Upper lobe of left lung (tissue), 6 donors: ENCODE results near the gene LMTK2. TPM values are rescaled to one million over a fixed set of nuclear protein-coding genes. Genes with fewer than 3 reads are reported as not detected.
A peak's percentile ranks its signal among the peaks of the same experiment; 100 is the strongest.

Experiments used
- ATAC-seq, 2 donors: fragments of 200-7000 bp; cut with Tn5 transposase; one replicate each; pipeline ENCODE4 v1.9.1; 2022; ENCODE audit warnings: mild to moderate bottlenecking in 2 of 2, moderate library complexity in 2 of 2; ENCODE audit not compliant: low FRiP score in 2 of 2
- DNase-seq, 2 donors: peaks; one replicate each; pipeline ENCODE4 v3.0.0-alpha.2; 2019 to 2020
- H3K27ac ChIP-seq, 4 donors: fragments of 200-600 bp; sonication (generic); one replicate each; pipeline ENCODE4 v1.5.1; 2016 to 2019
- H3K27me3 ChIP-seq, 4 donors: fragments of 200-600 bp; sonication (generic); one replicate each; pipeline ENCODE4 v1.5.1; 2017 to 2019
- H3K36me3 ChIP-seq, 4 donors: fragments of 200-600 bp; sonication (generic); one replicate each; pipeline ENCODE4 v1.5.1; 2016 to 2019
- H3K4me1 ChIP-seq, 4 donors: fragments of 200-600 bp; sonication (generic); one replicate each; pipeline ENCODE4 v1.5.1; 2018 to 2019
- H3K4me3 ChIP-seq, 4 donors: fragments of 200-600 bp; sonication (generic); one replicate each; pipeline ENCODE4 v1.5.1; 2017 to 2019; ENCODE audit warnings: mild to moderate bottlenecking in 2 of 4, moderate library complexity in 1 of 4
- H3K9me3 ChIP-seq, 4 donors: fragments of 200-600 bp; sonication (generic); one replicate each; pipeline ENCODE4 v1.5.1; 2018 to 2019
- EP300 ChIP-seq, 4 donors: sonication (generic); formaldehyde crosslinking; IDR thresholded peaks; one replicate each; pipeline ENCODE4 v1.5.1; 2017; ENCODE audit warnings: antibody characterized with exemption in 4 of 4, control low read depth in 2 of 4
- POLR2A ChIP-seq, 4 donors: fragments of 450-650 bp; IDR thresholded peaks; one replicate each; pipeline ENCODE4 v1.5.1; 2016 to 2017; ENCODE audit warnings: antibody characterized with exemption in 4 of 4, mild to moderate bottlenecking in 2 of 4
- POLR2AphosphoS5 ChIP-seq, 2 donors: sonication (generic); formaldehyde crosslinking; IDR thresholded peaks; one replicate each; pipeline ENCODE4 v1.5.1; 2017; ENCODE audit warnings: antibody characterized with exemption in 2 of 2
- WGBS, 2 donors: methylation state at CpG; one replicate each; pipeline ENCODE4 v1.1.5; 2017 to 2018; 5-methylcytosine and 5-hydroxymethylcytosine counted together
- total RNA-seq, 6 donors: library from RNA; depleted of rRNA in 4 of 6; stranded (reverse); fragments of >200 nt in 4 of 6; gene quantifications; one replicate each; pipeline versions ENCODE4 v1.1.0 to v1.2.1, GENCODE V29; 2016 to 2021
- TF ChIP-seq, protein P1 (sequence below), 6 experiments: fragments of 450-650 bp in 4 of 6; fragments of 200-600 bp in 2 of 6; sonication (generic) in 2 of 6; IDR thresholded peaks; one replicate each; pipeline ENCODE4 v1.5.1; 2016 to 2019; ENCODE audit warnings: antibody characterized with exemption in 6 of 6
- donor health status: DM: no; HTN: no; CAD: no; lungs with moderate emphysema.
- donor health status: DM: no; HTN: yes; CAD: no; lungs with severe emphysema.

LMTK2 gene
- total RNA-seq, 6 donors from 2014 or later, result 27.6 to 65.8 (median 37.5) TPM

DNA sequence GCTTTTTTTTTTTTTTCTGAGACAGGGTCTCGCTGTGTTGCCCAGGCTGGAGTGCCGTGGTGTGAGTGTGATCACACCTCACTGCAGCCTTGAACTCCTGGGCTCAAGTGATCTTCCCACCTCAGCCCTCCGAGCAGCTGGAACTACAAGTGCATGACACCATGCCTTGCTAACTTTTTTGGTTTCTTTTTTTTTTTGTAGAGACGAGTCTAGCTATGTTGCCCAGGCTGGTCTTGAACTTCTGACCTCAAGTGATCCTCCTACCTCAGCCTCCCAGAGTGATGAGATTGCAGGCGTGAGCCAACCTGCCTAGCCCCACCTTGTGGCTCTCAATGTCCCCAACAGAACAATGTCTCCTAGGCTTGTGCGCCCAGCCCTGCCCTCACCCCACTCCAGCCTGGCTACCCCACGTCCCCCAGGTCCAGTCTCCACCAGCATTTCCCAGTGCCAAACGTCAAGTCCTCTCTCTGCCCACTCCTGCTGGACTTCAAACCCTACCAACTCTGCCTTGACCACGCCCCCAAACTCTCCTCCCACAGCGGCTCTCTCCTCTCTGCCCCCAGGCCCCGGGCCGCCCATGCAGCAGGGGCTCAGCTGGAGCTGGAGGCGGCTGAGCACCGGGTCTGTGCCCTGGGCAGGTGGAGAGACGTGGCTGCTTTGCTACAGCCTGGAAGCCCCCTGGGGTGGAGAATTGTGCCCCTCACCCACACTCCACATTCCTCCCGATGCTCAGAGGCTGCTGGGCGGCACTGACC, 123.5 kb downstream of the LMTK2 start:
- Histone ChIP-seq H3K9me3 (no peaks in the 10 kb centered on the region), H3K4me1 (no peaks in the 10 kb centered on the region), H3K27ac (no peak overlapping the region), H3K4me3 (no peak overlapping the region), H3K36me3 (peaks cover 3 to 91% (median 64%) of the 10 kb centered on the region in 4 donors), H3K27me3 (no peaks in the 10 kb centered on the region)
- WGBS, 2 donors, result 92% methylated on average over 12 to 17 of the region's 17 CpGs
- TF ChIP-seq EP300 (IDR thresholded peaks at IDR 0.05) (no peak), POLR2AphosphoS5 (IDR thresholded peaks at IDR 0.05) (no peak), POLR2A (IDR thresholded peaks at IDR 0.05) (no peak)
- TF ChIP-seq, protein P1, sequence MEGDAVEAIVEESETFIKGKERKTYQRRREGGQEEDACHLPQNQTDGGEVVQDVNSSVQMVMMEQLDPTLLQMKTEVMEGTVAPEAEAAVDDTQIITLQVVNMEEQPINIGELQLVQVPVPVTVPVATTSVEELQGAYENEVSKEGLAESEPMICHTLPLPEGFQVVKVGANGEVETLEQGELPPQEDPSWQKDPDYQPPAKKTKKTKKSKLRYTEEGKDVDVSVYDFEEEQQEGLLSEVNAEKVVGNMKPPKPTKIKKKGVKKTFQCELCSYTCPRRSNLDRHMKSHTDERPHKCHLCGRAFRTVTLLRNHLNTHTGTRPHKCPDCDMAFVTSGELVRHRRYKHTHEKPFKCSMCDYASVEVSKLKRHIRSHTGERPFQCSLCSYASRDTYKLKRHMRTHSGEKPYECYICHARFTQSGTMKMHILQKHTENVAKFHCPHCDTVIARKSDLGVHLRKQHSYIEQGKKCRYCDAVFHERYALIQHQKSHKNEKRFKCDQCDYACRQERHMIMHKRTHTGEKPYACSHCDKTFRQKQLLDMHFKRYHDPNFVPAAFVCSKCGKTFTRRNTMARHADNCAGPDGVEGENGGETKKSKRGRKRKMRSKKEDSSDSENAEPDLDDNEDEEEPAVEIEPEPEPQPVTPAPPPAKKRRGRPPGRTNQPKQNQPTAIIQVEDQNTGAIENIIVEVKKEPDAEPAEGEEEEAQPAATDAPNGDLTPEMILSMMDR (IDR thresholded peaks at IDR 0.05), result no peak
- ATAC-seq, result no peak
- DNase-seq, result peak in 1 of 2 donors; percentile 59

DNA sequence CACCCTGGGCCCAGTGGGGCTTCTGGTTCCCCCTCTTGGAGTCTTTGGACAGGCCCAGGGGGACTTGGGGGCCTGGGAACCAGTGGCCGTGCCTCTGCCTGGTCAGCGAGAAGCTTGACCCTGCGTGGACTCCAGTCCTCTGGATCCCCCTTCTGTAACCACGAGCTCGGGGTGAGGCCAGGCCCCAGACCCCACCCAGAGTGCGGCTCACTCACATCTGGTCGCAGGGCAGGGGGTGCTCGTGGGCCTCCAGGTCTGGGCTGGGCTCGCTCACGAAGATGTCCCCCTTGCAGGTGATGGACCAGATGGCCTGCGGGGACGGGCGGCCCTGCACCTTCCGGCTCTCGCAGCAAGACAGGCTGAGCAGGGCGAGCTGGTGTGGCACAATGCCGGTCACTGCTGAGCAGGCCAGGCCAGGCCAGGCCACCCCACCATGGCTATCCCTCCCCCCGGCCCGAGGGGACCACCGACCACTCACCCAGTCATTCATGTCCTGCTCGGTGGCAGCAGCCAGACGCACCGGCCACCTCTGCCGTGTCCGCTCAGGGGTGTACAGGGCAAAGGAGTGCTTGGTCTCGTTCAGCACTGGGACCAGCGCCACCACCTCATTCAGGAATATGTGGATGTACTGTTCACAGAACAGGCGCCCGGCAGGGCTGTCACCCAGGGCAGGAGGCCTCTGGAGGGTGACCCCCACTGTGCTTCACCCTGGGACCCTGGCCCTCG, 124.2 kb downstream of the LMTK2 start:
- no peaks in the 10 kb centered on the region for H3K4me1 ChIP-seq
- H3K27me3 ChIP-seq, result no peaks in the 10 kb centered on the region
- H3K4me3 ChIP-seq, result no peak overlapping the region
- ATAC-seq (no peak), DNase-seq (peak in 1 of 2 donors; percentile 79)
- TF ChIP-seq POLR2AphosphoS5 (IDR thresholded peaks at IDR 0.05) (no peak), EP300 (IDR thresholded peaks at IDR 0.05) (no peak), POLR2A (IDR thresholded peaks at IDR 0.05) (no peak)
- TF ChIP-seq, protein P1 (IDR thresholded peaks at IDR 0.05), result no peak
- no peak overlapping the region for H3K27ac ChIP-seq
- 94 to 96% methylated on average over 7 to 15 of the region's 30 CpGs for WGBS, 2 donors
- no peaks in the 10 kb centered on the region for H3K9me3 ChIP-seq
- H3K36me3 ChIP-seq, result peaks cover 3 to 86% (median 61%) of the 10 kb centered on the region in 4 donors

DNA sequence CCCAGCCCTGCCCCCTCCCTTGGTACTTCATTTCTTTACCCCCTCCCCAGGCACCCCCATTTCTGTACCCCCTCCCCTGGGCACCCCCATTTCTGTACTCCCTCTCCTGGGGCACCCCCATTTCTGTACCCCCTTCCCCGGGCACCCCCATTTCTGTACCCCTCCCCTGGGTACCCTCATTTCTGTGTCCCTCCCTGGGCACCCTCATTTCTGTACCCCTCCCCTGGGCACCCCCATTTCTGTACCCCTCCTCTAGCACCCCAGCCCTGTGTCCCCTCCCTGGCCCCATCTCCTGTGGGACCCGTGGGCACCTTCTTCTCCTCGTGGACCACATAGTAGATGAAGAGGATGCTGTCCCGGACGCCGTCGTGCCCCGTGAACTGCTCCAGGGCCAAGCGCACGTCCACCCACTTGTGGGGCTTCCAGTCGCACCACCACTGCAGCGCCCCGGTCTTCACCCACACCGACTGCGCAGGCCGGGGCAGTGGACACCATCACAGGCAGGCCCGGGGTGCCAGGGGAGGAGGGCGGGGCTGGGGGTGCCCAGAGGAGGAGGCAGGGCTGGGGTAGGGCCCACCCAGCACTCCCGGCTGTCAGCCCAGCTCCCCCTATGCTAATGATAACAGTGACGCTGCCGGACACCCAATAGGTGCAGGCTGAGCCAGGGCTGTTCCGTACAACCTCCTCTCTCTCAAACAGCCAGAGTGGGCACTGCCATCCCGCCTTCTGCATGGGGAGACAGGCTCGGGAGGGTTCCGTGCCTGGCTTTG, 125.0 kb downstream of the LMTK2 start:
- no peak for TF ChIP-seq EP300 (IDR thresholded peaks at IDR 0.05)
- TF ChIP-seq, protein P1 (IDR thresholded peaks at IDR 0.05), result no peak
- no peak for TF ChIP-seq POLR2AphosphoS5 (IDR thresholded peaks at IDR 0.05)
- 89 to 96% methylated on average over 5 to 19 of the region's 25 CpGs for WGBS, 2 donors
- no peaks in the 10 kb centered on the region for H3K9me3 ChIP-seq
- H3K27ac ChIP-seq, result no peak overlapping the region
- peaks cover 3 to 86% (median 61%) of the 10 kb centered on the region in 4 donors for H3K36me3 ChIP-seq
- ATAC-seq (no peak), DNase-seq (peak in 1 of 2 donors; percentile 74)
- H3K27me3 ChIP-seq, result no peaks in the 10 kb centered on the region
- H3K4me1 ChIP-seq, result no peaks in the 10 kb centered on the region
- H3K4me3 ChIP-seq, result no peak overlapping the region

DNA sequence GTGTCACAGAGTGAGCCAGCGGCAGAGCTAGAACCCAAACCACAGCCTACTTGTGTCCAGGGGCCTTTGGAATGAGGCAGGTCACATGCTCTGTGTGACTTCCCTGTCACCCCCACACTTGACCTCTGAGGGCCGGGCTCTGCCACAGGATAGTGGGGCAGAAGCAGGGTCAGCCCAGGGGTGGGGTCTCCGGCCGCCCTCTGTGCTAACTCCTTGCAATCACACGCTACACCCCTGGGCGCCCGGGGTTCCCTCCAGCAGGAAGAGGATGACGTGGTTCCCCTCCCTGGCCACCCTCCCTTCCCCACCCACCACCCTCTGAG, 125.6 kb downstream of the LMTK2 start:
- H3K27ac ChIP-seq, result no peak overlapping the region
- WGBS, 2 donors, result 93% methylated on average over 5 to 8 of the region's 8 CpGs
- ATAC-seq (no peak), DNase-seq (peak in 1 of 2 donors; percentile 42)
- H3K36me3 ChIP-seq, result peaks cover 3 to 86% (median 61%) of the 10 kb centered on the region in 4 donors
- H3K9me3 ChIP-seq, result no peaks in the 10 kb centered on the region
- no peaks in the 10 kb centered on the region for H3K4me1 ChIP-seq
- no peak overlapping the region for H3K4me3 ChIP-seq
- H3K27me3 ChIP-seq, result no peaks in the 10 kb centered on the region
- no peak for TF ChIP-seq POLR2A (IDR thresholded peaks at IDR 0.05)
- TF ChIP-seq EP300 (IDR thresholded peaks at IDR 0.05), result no peak
- TF ChIP-seq, protein P1 (IDR thresholded peaks at IDR 0.05), result no peak
- no peak for TF ChIP-seq POLR2AphosphoS5 (IDR thresholded peaks at IDR 0.05)
